Ramos (cell line): Measurements from ENCODE around the gene RPAP3.

Experiments used
- in situ Hi-C: fragments of 300-500 bp; cut with MboI; formaldehyde crosslinking; loops from one replicate; pipeline ENCODE4 v1.14.3; 2022; ENCODE audit warnings: low sequenced_read_pairs; ENCODE audit not compliant: unreplicated experiment

The RPAP3 gene

DNA sequence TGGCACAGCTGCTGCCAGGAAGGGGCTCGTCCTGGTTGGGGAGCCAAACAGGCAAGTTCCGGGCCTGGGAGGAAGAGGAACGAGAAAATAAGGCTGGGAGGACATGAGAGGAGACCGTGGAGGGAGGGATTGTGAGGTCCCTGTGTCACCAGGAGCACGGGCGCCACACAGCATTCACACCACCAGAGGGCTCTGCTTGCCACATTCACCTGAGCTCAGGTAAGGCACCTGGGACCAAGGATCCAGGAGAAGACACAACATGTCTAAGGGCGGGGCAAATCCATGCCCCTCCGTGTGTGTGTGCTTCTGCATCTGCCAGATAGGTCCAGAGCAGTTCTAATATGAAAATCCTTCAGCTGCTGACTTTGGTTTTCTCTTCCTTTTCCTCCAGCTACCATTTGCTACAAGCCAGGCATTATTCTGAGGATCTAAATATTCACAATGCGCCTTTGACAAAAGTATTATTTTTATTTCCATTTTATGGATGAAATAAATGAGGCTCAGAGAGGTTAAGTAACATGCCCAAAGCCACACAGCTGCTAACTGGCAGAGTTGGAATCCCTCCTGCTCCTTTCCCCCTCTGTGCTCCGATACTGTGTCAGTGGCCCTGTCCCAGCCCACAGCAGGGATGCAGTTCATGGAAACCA, 38.3 kb upstream of the RPAP3 start:
- in situ Hi-C loops: no loop called here

DNA sequence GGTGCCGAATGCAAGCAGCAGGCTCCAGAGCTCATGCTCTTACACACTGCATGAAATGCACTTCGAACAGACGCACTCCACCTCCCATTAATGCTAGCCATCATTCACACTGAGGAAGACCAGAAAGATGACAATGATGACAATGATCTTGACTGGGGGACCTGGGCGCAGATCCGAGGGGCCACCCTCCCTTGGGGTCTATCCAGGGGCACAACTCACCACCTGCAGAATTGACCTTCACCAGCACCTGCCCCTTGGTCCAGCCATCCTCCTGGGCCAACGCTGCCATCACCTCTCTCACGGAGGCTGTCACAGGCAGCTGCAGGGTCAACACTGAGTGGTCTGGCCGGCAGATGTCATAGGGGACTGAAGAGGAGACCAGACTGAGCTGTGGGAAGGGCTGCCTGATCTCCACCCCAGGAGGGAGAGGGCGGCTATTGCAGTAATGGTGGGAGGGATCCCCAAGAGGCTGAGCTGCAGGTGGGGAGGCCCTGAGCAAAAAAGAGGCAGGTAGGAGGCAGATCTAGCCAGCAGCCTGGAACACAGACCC, 37.6 kb upstream of the RPAP3 start:
- in situ Hi-C loops: no loop called here

- in situ Hi-C loops: no loop called here
Observed at GRCh38 chr12:47742253-47742825, 36.5 kb upstream of the RPAP3 start.

DNA sequence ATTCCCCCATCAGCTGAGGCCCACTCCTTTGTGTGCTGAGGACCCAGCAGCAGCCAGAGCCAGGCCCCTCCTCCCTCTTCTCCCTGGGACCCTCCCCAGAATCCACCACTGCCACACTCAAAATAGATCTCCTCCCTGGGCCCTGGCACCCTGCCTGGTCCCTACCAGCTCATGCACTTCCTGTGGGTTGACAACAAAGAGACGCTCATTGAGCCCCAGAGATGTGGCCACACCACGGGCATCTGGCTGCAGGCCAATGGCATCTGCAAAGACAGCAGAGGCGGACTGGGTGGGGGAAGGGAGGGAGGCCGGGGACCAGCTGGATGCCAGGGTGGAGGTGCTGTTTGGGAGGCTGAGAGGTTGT, 35.5 kb upstream of the RPAP3 start:
- in situ Hi-C loops: no loop called here

GRCh38 chr12:47740606-47741339, 34.9 kb upstream of the RPAP3 start:
- in situ Hi-C loops: no loop called here

- in situ Hi-C loops: no loop called here
Observed at GRCh38 chr12:47739979-47740378, 34.1 kb upstream of the RPAP3 start.

GRCh38 chr12:47739297-47739696, 33.5 kb upstream of the RPAP3 start:
- in situ Hi-C loops: no loop called here

GRCh38 chr12:47737936-47738594, 32.2 kb upstream of the RPAP3 start:
- in situ Hi-C loops: no loop called here

DNA sequence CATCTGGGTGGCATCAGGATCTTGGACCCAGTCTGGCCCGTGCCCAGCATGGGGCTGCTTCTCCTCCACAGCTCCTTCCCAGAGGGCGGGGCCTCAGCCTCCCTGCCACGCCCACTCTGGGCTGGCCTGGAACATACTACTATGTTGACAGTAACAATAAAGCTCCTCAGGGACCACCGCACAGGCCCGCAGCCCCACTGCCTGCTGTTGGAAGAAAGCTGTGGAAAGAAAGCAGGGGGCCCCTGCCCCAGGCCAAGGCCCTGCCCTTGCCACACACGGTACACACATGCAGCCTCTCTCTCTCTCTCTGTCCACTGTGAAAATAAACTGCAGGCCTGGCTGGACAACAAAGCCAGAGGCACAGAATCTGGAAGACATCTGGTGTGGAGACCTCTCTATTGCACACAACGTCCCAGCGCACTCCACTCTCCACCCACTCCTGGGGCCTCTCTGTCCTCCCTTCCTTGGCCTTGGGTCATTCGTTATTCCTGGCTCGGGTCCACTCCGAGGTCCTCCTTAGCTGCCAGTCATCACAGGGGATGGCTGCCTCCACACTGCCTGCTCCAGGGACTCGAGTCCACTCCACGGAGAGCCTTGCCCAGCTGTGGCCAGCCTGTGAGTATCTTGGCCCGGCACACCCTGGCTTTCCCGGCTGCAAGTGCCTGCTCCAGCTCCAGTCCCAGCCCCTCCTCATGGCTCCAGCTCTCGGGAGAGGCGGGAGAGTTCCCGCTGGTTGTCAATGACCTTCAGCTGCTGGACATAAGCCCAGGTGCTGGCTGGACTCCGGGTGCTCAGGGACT, 31.2 kb upstream of the RPAP3 start:
- in situ Hi-C loops: no loop called here

DNA sequence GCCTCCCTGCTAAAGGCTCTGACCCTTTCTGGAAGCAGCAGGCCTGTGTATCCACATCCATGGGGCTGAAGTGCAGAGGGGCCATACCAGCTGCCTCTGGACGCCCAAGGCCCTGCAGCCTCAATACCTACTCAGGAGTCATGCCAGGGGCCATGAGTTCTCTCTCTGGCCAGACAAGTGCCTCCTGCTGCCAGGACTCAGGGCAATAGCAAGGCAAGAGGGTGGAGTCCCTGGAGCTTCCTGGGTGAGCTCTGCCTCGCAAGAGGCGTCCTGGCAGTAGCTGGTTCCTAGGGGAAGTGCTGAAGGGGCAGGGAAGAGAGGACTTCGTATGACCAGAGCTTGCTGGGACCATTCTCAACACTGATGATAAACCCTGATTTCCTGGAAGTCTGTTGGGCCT, 30.4 kb upstream of the RPAP3 start:
- in situ Hi-C loops: no loop called here

- in situ Hi-C loops: no loop called here
Observed at GRCh38 chr12:47735649-47736048, 29.8 kb upstream of the RPAP3 start.

DNA sequence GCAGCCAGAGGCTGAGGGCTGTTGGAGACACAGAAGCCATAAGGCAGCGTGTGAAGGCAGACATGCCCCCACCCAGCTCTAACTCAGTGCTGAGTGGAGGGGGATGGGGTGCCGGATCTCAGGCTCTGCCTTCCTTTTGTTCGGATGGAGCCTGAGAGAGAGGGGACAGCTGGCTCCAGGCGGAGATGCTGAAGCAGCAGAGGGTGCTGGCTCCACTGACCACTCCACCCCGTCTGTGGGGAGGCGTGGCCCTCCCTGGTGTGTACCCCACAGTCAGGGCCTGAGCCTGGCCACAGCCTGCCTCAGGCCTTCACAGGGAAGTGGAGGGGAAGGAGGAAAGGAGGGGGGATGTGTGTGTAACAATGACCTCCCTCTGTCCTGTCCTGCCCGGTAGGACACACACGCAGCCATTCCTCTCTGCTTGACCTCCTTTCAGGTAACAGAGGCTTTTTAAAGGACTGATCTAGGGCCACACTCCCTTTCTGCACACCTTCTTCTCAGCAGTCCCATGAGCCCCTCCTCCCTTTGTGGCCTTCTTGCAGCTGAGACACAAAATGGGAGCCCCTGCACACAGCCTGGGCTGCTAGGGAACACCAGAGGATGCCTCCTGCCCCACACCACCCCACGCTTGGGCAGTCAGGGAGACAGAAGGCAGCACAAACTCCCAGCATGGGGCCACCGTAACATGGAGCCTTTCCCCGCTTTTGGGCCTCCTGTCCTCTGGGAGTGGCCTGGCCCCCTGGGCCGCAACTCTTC, 29.1 kb upstream of the RPAP3 start:
- in situ Hi-C loops: no loop called here

DNA sequence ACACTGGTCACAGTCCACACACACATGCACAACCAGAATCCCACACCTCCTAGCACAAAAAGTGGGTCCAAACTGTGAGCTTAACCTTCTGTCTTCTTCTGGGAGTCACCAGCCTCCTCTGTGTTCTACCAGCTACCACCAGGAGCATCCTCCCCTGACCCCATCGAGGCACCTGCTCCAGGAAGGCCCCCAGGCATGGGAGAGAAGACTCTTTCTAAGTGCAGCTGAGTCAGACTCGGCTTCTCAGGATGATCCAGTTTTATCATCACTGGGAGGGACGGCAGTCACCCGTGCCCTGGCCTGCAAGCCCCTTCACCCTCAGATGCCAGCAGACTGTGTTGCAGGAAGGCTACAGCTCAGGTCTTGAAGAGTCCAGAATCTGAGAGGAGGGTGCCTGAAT, 27.3 kb upstream of the RPAP3 start:
- in situ Hi-C loops: no loop called here

GRCh38 chr12:47732504-47732903, 26.7 kb upstream of the RPAP3 start:
- in situ Hi-C loops: no loop called here

- in situ Hi-C loops: no loop called here
Observed at GRCh38 chr12:47731723-47732122, 25.9 kb upstream of the RPAP3 start.

GRCh38 chr12:47730341-47730744, 24.5 kb upstream of the RPAP3 start:
- in situ Hi-C loops: no loop called here

DNA sequence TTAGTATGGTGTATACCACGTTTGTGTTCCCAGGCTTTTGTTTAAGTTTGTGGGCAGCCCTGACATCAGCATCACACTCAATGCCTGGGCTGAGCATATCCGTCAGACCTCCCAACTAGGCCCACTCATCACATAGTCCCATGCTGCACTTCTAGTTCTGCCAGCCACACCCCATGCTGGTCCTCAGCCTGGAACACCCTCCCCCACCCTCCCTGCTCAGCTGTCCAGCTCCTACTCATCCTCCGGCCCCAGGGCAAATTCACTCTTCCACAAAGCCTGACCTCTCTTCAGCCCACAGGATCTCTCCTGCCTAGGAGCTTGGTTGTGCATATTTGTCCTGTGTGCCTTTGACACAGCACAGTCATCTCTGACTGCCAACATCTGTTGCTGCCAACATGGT, 23.4 kb upstream of the RPAP3 start:
- in situ Hi-C loops: no loop called here

GRCh38 chr12:47725893-47726292, 20.1 kb upstream of the RPAP3 start:
- in situ Hi-C loops: no loop called here

DNA sequence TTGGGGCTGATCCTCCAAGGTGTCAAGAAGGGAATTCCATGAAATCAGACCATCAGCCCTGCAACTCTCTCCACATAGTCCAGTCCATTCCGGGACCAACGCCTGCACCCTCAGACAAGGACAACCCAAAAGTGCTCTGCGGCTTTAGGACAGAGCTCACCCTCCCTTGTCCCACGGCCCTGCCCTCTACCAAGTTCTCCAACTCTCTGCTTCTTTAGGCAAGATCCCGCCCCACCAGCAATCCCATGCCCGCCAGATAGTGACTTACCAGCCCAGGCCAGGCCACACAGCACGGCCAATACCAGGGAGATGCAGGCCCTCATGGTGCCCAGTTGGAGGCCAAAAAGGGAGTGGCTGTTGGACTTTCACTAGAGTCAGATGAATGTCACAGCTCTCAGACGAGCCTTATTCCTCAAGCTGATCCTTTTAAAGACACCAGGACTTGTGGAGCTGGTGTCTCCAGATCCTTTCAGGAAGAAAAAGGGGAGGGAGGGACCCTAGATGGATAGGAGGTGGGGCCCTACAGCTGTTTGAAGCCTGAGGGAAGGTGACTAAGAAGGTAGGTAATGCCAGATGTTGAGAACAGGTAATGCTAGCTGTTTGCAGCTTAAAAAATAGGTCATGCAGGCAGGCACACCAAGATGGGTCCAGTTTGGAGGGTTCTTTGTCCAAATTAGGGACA, 19.4 kb upstream of the RPAP3 start, which contains the start of gene ENDOU:
Gene ENDOU (minus strand): TSS at position 400 of the 682 bp plus-strand sequence. CDS start 77 bp downstream, at position 323.
- in situ Hi-C loops: no loop called here
